Lung (tissue), 12 donors: ENCODE data around the gene TSPAN31. TPM values are rescaled to one million over a fixed set of nuclear protein-coding genes. Genes with fewer than 3 reads are reported as not detected.
A peak's percentile ranks its signal among the peaks of the same experiment; 100 is the strongest.

Experiments
- ATAC-seq: fragments of 200-7000 bp; cut with Tn5 transposase; one replicate; pipeline ENCODE4 v1.9.1; 2020; ENCODE audit warnings: moderate number of reproducible peaks; ENCODE audit not compliant: insufficient read depth, low FRiP score
- DNase-seq, 3 donors: peaks; one replicate each; pipeline ENCODE4 v3.0.0-alpha.2; 2013 to 2017
- H3K27ac ChIP-seq, 2 donors: one replicate each; pipeline ENCODE4 v1.5.1; 2013; ENCODE audit warnings: mild to moderate bottlenecking in 2 of 2, moderate library complexity in 2 of 2, control low read depth in 1 of 2, inconsistent platforms in 1 of 2, low read depth in 1 of 2, low read length in 1 of 2
- H3K27me3 ChIP-seq, 3 donors: one replicate each; pipeline ENCODE4 v1.5.1; 2013; ENCODE audit warnings: low read length in 2 of 3; ENCODE audit not compliant: control insufficient read depth in 3 of 3, insufficient read depth in 3 of 3
- H3K36me3 ChIP-seq, 4 donors: one replicate each; pipeline ENCODE4 v1.5.1; 2013; ENCODE audit warnings: low read length in 4 of 4, mild to moderate bottlenecking in 1 of 4, moderate library complexity in 1 of 4; ENCODE audit not compliant: control insufficient read depth in 4 of 4, insufficient read depth in 4 of 4
- H3K4me1 ChIP-seq, 5 donors: one replicate each; pipeline ENCODE4 v1.5.1; 2013; ENCODE audit warnings: low read length in 5 of 5, mild to moderate bottlenecking in 2 of 5, moderate library complexity in 1 of 5; ENCODE audit not compliant: control insufficient read depth in 5 of 5, insufficient read depth in 5 of 5
- H3K4me3 ChIP-seq: one replicate; pipeline ENCODE4 v1.5.1; 2013; ENCODE audit warnings: mild to moderate bottlenecking, control low read depth, moderate library complexity
- H3K9ac ChIP-seq, 2 donors: one replicate each; pipeline ENCODE4 v1.5.1; 2013; ENCODE audit warnings: low read length in 2 of 2, control low read depth in 1 of 2; ENCODE audit not compliant: insufficient read depth in 1 of 2
- H3K9me3 ChIP-seq, 4 donors: one replicate each; pipeline ENCODE4 v1.5.1; 2013; ENCODE audit warnings: low read length in 3 of 4, mild to moderate bottlenecking in 1 of 4, moderate library complexity in 1 of 4; ENCODE audit not compliant: control insufficient read depth in 4 of 4, insufficient read depth in 3 of 4
- CTCF ChIP-seq: IDR thresholded peaks from 2 replicates; pipeline ENCODE4 v1.5.1; 2012; ENCODE audit warnings: mild to moderate bottlenecking; ENCODE audit errors: control extremely low read depth, extremely low read depth
- WGBS, 2 donors: extraction: QIAGEN DNeasy Blood & Tissue Kit; methylation state at CpG; one replicate each; pipeline ENCODE4 v1.1.7; 2013; 5-methylcytosine and 5-hydroxymethylcytosine counted together
- polyA plus RNA-seq, 2 donors: library from polyadenylated mRNA; stranded (reverse); fragments of 200-250 nt; gene quantifications; one replicate each; pipeline ENCODE4 v1.2.1, GENCODE V29; 2013
- total RNA-seq, 2 donors: library from RNA; depleted of rRNA in 1 of 2; stranded (reverse); fragments of >200 nt in 1 of 2; gene quantifications; one replicate each; pipeline ENCODE4 v1.2.1, GENCODE V29; 2014 to 2021
- donor health status: control.
- donor health status: control.
- donor health status: Bipolar disorder and iron deficiency.
- donor health status: healthy.
- donor health status: DM: yes; HTN: yes; CAD: no.

Gene TSPAN31
- total and polyA plus RNA-seq, 4 donors: 32.4 to 61.1 (median 46.1) TPM

GRCh38 chr12:57750561-57751431 is 6.0 kb downstream of the TSPAN31 start:
- peak overlapping the region; percentile 82 to 95 for H3K27ac ChIP-seq
- peak overlapping the region; percentile 91 to 96 for H3K9ac ChIP-seq
- H3K4me3 ChIP-seq: peak overlapping the region; percentile 62
- TF ChIP-seq CTCF: no peak
- H3K27me3 ChIP-seq: no peaks in the 10 kb centered on the region
- peaks cover 2 to 34% (median 9%) of the 10 kb centered on the region in 5 donors for H3K4me1 ChIP-seq
- peaks cover 9 to 33% (median 24%) of the 10 kb centered on the region in 4 donors for H3K36me3 ChIP-seq
- ATAC-seq (no peak), DNase-seq (no peak)
- 87 to 92% methylated on average over 15 of the region's 15 CpGs for WGBS, 2 donors
- no peaks in the 10 kb centered on the region for H3K9me3 ChIP-seq

- peak overlapping the region; percentile 91 to 96 for H3K9ac ChIP-seq
- TF ChIP-seq CTCF: no peak
- no peak for DNase-seq
- peaks cover 9 to 29% (median 24%) of the 10 kb centered on the region in 4 donors for H3K36me3 ChIP-seq
- peak overlapping the region; percentile 62 for H3K4me3 ChIP-seq
- no peaks in the 10 kb centered on the region for H3K27me3 ChIP-seq
- ATAC-seq: no peak
- WGBS, 2 donors: 11 to 16% methylated on average over 8 of the region's 8 CpGs
- H3K4me1 ChIP-seq: peaks cover 5 to 39% (median 13%) of the 10 kb centered on the region in 5 donors
- H3K9me3 ChIP-seq: no peaks in the 10 kb centered on the region
- H3K27ac ChIP-seq: peak overlapping the region; percentile 82 to 95
Observed at GRCh38 chr12:57751432-57751787, 6.6 kb downstream of the TSPAN31 start.

DNA sequence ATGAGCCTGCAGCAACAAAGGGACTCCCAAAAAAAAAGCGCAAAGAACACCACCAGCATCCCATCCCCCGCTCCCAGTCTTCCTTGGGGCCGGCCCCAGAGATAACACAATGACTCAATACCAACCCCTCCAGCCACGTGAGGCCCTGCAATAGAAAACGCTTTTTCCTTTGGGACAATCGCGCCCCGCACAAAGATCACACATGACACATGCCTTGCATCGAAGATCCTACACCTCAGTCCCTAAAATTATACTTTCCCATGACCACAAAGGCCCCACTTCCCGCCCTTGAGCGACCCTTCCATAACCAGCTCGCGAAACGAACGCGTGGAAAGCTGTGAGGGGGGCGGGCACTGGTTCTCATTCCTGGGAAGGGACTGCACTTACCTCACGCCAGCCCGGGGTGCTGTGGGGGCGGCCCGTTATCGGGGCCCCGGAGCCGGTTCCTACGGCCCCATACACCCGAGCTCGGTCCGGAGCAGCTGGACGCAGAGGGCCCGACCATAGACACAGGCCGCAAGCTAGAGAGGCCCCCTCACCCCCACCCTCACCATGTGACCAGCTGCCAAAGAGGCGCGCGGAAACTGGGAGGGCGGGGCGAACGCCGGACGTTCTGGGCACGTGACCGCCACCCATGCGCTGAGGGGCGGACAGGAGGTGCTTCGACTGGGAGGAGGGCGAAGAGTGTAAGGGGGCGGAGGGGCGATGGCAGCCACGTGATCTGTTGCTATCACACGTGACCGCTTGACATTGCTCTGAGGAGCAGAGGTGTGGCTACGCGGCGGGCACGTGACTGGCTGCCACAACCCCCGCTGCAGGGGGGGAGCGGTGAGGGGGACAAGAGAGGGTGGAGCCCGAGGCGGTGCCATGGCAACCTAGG is 7.2 kb downstream of the TSPAN31 start, which contains the start of gene CDK4:
CDK4 (minus strand) TSS at position 523 of the 880 bp plus-strand sequence. CDS start 593 bp downstream, outside the sequence.
- ATAC-seq (peak; percentile 86), DNase-seq (peak; percentile 99 to 100 (median 100))
- no peaks in the 10 kb centered on the region for H3K9me3 ChIP-seq
- WGBS, 2 donors: 0% methylated on average over 58 of the region's 58 CpGs
- TF ChIP-seq CTCF: no peak
- H3K36me3 ChIP-seq: peaks cover 9 to 23% (median 23%) of the 10 kb centered on the region in 4 donors
- peaks cover 5 to 42% (median 16%) of the 10 kb centered on the region in 5 donors for H3K4me1 ChIP-seq
- no peaks in the 10 kb centered on the region for H3K27me3 ChIP-seq
- peak within 1 kb of the TSS; percentile 82 to 95 for H3K27ac ChIP-seq
- peak within 1 kb of the TSS; percentile 62 for H3K4me3 ChIP-seq
- H3K9ac ChIP-seq: peak within 1 kb of the TSS; percentile 91 to 96
